ENCODE data around the gene GPHN.
"Not testable (repeated sequence)": the region's sequence is repeated elsewhere in the genome, so short reads cannot be mapped to it uniquely, and the experiment has no call there.

Gene GPHN

GRCh38 chr14:66503532-66503931 lies 4.4 kb upstream of the GPHN start:
- DNase-seq = no peak

DNA sequence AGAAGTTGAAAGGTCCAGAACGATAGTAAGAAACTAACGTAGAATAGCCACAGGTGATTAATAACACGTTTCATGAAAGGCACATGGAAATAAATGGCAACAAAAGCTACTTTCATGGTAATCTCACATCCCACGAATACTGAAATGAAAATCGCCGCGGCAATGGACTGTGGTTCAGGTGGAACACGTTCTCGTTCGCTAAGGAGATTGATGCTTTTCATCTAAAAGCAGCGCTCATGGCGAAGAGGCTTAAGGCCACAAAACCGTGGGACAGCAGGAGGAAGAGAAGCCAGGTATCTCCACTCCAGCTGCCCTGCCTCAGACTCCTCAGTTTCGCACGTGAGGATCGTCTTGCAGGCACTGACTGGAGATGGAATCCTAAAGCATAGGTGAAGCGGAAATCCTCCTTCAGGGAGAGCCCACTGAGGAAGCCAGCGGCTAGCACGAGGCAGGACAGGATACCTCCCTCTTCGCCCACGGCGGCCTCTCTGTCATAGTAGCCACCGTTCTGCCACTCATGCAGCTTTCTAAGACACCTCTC lies 696 bp upstream of the GPHN start:
- no peak for DNase-seq

DNA sequence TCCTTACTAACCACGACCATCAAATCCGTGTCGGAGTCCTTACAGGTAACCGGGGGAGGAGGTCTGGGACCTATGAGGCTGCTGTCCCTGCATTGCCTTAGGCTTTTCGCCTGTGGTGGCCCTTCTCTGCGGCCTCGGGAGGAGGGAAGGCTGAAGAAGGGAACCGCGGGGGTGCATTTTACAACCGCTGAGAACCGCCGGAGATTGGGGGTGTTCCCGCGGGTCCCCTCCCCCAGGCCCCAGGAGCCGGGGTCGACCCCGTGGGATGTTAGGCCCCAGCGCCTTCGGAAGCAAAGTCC lies 549 bp downstream of the GPHN start:
- DNase-seq = no peak

- DNase-seq = peak; percentile 48
These were observed 1.1 kb downstream of the GPHN start for GRCh38 chr14:66508846-66509621.

DNA sequence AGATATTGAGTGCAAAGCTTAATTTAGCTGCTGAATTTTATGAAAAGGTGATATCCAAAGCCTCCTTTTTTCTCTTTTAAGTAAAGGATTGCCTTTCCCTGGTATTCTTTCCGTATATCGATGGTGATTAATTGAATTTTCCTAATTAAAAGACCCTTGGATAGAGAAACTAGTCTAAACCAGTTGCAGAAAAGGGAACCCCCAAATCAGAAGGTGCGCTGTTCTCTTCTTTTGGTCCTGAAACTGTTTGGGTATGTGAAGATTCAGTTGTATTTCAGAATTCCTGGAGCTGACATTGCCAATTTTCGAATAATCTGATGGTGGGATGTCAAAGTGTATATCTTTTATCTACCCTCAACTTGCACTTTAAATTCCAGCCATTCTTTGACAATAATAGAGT lies 1.9 kb downstream of the GPHN start:
- DNase-seq = no peak

DNA sequence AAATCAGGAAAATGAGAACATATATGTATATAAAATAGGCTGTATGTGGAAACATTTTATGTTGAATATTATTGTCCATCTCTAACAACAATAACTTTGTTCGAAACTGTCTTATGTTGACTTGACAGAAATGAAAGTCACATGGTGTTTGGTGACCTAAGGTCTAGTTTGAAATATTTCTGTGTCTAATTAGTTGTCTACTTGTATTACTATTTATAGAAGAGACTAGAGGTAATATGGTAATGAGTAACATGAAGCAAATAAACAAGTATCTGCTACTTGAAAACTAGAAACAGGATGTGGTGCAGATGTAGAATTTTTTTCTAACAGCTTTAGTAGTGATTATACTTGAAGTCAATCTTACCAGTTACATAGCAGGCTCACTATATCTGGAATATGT lies 3.9 kb downstream of the GPHN start:
- DNase-seq = no peak

GRCh38 chr14:66514213-66514612 lies 6.3 kb downstream of the GPHN start:
- DNase-seq = no peak

DNA sequence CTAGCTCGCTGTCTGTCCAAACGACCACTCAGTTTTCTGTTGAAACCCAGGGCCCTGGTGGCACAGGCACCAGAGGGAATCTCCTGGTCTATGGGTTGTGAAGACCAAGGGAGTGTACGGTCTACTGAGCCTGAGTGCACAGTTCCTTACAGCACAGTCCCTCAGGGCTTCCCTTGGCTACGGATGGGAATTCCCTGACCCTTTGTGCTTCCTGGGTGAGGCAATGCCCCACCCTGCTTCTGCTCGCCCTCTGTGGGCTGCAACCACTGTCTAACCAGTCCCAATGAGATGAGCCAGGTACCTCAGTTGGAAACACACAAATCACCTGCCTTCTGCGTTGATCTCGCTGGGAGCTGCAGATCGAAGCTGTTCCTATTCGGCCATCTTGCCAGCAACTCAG lies 22.6 kb downstream of the GPHN start:
- no peak for DNase-seq

DNA sequence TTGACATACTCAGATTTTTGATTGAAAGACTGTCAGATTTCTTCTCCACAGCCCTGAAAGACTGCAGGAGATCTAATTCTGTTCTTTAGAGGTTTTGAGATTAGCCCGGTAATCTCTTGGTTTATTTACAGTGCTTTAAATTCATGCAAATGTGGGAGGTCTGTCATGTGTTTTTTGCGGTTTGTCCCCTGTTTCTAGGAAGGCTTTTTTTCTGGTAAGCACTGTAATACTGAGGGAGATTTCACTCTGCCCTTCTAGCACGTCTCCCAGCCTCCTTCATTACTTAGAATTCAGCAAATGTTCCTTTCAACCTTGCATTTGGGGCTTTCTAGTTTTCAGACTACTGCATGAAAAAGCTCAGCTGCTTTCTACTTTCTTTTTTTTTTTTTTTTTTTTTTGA lies 31.1 kb downstream of the GPHN start:
- DNase-seq = no peak

DNA sequence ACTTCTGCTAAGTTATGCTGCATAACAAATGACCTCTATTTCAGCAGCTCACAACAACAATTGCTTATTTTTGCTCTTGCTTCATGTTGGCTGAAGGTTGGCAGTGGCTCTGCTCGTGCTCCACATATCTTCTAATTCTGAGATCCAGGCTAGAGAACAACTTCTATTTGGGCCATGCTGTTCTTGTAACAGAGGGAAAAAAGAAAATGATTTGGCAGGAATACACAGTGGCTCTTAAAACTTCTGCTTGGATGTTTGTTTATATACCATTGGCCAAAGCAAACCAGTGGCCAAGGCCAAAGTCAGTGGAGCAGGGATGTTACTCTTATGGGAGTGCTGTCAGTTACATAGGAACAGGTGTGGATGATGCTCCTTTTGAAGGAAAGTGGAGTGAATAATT lies 32.1 kb downstream of the GPHN start:
- no peak for DNase-seq

DNA sequence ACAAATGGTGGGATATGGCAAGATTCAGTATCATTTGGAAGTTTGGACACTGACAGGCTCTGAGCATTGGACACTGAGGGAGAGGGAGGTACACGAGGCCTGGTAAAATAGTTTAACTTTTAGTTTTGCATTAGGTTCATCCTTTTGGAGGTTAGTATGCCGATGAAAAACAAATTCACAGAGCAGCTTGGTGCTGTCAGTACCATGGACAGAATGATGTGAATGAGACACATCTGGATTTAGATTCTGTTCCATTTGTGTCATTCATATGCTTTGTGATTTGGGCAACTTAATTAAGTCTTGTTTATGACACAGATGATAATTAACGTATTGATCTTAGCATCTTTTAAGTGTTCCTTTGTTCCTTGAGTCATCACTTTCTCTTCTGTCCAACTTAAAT lies 33.7 kb downstream of the GPHN start:
- no peak for DNase-seq

GRCh38 chr14:66543996-66544395 lies 36.0 kb downstream of the GPHN start:
- DNase-seq = no peak

- DNase-seq = not testable (repeated sequence)
These were observed 37.2 kb downstream of the GPHN start for GRCh38 chr14:66545191-66545590.

DNA sequence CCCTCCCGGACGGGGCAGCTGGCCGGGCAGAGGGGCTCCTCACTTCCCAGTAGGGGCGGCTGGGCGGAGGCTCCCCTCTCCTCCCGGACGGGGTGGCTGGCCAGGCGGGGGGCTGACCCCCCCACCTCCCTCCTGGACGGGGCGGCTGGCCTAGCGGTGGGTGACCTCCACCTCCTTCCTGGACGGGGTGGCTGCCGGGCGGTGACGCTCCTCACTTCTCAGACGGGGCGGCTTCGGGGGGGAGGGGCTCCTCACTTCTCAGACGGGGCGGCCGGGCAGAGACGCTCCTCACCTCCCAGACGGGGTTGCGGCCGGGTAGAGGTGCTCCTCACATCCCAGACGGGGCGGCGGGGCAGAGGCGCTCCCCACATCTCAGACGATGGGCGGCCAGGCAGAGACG lies 37.8 kb downstream of the GPHN start:
- not testable (repeated sequence) for DNase-seq

DNA sequence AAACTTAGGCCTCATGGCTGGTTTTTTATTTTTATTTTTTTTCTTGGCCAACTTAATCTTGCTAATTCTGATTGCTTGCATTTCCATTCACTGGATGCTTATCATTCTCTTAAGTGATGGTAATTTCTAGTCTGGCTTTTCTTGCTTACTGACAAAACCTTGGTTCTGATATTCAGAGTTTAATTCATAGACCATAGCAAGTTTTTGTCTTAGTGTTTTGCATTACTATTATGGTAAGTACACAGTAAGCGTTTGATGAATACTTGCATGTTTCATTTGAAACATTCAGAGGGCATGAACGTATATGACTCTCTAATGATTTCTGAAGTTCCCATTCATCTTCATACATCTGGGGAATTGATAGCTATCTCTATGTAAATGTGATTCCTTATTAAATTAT lies 55.8 kb downstream of the GPHN start:
- no peak for DNase-seq

- no peak for DNase-seq
These were observed 60.3 kb downstream of the GPHN start for GRCh38 chr14:66568220-66568619.

DNA sequence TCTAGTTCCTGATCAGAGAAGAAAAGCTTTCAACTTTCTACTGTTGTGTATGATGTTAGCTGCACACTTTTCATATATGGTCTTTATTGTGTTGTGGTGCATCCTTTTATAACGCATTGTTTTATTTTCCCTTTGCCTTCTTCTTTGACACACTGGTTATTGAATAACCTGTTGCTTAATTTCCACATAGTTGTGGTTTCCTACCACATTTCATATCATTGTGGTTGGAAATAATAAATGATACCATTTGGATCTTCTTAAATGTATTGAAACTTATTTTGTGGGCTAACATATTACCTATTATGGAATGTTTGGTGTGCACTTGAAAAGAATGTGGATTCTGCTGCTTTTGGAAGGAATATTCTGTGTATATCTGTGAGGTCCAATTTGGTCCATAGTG lies 64.9 kb downstream of the GPHN start:
- no peak for DNase-seq

DNA sequence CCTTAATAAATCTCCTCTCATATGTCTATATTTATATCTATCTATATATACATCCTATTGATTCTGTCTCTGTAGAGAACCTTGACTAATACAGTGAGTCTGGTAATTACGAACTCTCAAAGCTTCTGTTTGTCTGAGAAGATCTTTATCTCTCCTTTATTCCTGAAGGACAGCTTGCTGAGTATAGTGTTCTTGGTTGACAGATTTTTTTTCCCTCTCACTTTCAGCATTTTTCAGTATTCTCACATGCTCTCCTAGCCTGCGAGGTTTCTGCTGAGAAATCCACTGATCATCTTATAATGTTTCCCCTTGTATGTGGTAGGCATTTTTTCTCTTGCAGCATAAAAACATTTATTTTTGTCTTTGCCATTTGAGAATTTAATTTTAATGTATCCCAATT lies 67.1 kb downstream of the GPHN start:
- DNase-seq = no peak

GRCh38 chr14:66575939-66576338 lies 68.0 kb downstream of the GPHN start:
- no peak for DNase-seq

DNA sequence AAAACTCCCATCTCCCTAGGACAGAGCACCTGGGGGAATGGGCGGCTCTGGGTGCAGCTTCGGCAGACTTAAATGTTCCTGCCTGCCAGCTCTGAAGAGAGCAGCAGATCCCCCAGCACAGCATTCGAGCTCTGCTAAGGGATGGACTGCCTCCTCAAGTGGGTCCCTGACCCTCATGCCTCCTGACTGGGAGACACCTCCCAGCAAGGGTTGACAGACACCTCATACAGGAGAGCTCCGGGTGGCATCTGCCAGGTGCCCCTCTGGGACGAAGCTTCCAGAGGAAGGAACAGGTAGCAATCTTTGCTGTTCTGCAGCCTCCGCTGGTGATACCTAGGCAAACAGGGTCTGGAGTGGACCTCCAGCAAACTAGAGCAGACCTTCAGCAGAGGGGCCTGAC lies 79.8 kb downstream of the GPHN start:
- not testable (repeated sequence) for DNase-seq

DNA sequence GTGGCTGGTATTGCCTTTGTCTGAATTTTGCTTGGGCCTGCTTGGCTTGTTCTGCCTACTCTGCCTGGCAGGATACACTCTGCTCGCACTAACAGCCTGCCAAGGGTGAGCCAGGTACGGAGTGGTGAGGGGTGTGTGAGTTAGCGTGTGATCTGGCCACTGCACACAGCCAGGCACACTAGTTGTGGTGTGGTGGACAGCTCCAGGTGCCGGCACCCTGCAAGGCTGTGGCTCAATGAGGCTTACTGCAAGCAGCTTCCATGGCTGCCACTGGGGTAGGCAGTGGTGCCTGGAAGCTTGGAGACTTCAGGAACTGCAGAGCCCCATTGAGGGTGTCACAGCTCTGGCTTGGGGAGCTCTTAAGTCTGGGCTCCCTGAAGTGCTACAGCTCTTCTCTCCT lies 87.4 kb downstream of the GPHN start:
- DNase-seq = no peak

GRCh38 chr14:66596241-66596985 lies 88.5 kb downstream of the GPHN start:
- DNase-seq = no peak

GRCh38 chr14:66600416-66600815 lies 92.5 kb downstream of the GPHN start:
- DNase-seq = no peak

GRCh38 chr14:66601932-66602578 lies 94.1 kb downstream of the GPHN start:
- no peak for DNase-seq

All from CD4-positive, alpha-beta T cell treated with Interleukin-6 for 4 hours (primary cell).